ENCODE data around the gene PRRX2.
"Not testable (repeated sequence)": the region's sequence is repeated elsewhere in the genome, so short reads cannot be mapped to it uniquely, and the experiment has no call there.

Gene PRRX2

DNA sequence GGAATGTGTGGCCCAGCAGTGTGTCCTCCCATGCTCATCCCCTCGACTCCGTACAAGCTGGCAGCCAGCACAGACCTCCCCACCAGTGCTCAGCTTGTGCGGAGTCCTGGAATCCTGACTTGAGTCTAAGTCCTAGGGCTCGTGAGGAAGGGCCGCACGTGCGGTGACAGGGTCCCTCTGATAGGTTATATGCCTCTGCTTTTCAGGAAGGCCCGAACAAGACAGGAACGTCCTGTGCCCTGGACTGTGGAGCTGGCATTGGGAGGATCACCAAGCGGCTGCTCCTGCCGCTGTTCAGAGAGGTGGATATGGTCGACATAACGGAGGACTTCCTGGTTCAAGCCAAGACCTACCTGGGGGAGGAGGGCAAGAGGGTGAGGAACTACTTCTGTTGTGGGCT lies 31.6 kb upstream of the PRRX2 start:
- H3K4me1 ChIP-seq = no peaks in the 10 kb centered on the region; the same call in 1 of the 2 replicates
- TF ChIP-seq, protein P1, sequence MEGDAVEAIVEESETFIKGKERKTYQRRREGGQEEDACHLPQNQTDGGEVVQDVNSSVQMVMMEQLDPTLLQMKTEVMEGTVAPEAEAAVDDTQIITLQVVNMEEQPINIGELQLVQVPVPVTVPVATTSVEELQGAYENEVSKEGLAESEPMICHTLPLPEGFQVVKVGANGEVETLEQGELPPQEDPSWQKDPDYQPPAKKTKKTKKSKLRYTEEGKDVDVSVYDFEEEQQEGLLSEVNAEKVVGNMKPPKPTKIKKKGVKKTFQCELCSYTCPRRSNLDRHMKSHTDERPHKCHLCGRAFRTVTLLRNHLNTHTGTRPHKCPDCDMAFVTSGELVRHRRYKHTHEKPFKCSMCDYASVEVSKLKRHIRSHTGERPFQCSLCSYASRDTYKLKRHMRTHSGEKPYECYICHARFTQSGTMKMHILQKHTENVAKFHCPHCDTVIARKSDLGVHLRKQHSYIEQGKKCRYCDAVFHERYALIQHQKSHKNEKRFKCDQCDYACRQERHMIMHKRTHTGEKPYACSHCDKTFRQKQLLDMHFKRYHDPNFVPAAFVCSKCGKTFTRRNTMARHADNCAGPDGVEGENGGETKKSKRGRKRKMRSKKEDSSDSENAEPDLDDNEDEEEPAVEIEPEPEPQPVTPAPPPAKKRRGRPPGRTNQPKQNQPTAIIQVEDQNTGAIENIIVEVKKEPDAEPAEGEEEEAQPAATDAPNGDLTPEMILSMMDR (IDR thresholded peaks at IDR 0.05; ENCODE audit: low read depth, low read length) = no peak
- peaks cover 88% of the 10 kb centered on the region for H3K36me3 ChIP-seq
- H3K4me3 ChIP-seq (ENCODE audit: low read depth, low read length) = no peak overlapping the region
- H3K27me3 ChIP-seq = no peaks in the 10 kb centered on the region
- DNase-seq = no peak
- H3K9me3 ChIP-seq = no peaks in the 10 kb centered on the region

- H3K36me3 ChIP-seq = peaks cover 82% of the 10 kb centered on the region
- TF ChIP-seq, protein P1 (IDR thresholded peaks at IDR 0.05; ENCODE audit: low read depth, low read length) = no peak
Observed at GRCh38 chr9:129635099-129636065, 30.1 kb upstream of the PRRX2 start.

GRCh38 chr9:129636343-129636742 lies 29.1 kb upstream of the PRRX2 start:
- peaks cover 73% of the 10 kb centered on the region for H3K36me3 ChIP-seq

More at GRCh38 chr9:129635099-129636065, 30.1 kb upstream of the PRRX2 start:
- Histone ChIP-seq H3K27me3 (no peaks in the 10 kb centered on the region), H3K4me1 (peaks cover 10% of the 10 kb centered on the region), H3K9me3 (no peaks in the 10 kb centered on the region), H3K4me3 (ENCODE audit: low read depth, low read length) (no peak overlapping the region)
- DNase-seq = no peak

GRCh38 chr9:129637102-129637501 lies 28.3 kb upstream of the PRRX2 start:
- no peaks in the 10 kb centered on the region for H3K27me3 ChIP-seq
- H3K4me1 ChIP-seq = peaks cover 10% of the 10 kb centered on the region
- DNase-seq = no peak
- TF ChIP-seq, protein P1 (IDR thresholded peaks at IDR 0.05; ENCODE audit: low read depth, low read length) = no peak
- H3K9me3 ChIP-seq = no peaks in the 10 kb centered on the region
- no peak overlapping the region for H3K4me3 ChIP-seq (ENCODE audit: low read depth, low read length)
- peaks cover 65% of the 10 kb centered on the region for H3K36me3 ChIP-seq

More at GRCh38 chr9:129636343-129636742, 29.1 kb upstream of the PRRX2 start:
- not testable (repeated sequence) for H3K9me3 ChIP-seq; H3K4me1 ChIP-seq; DNase-seq; H3K27me3 ChIP-seq; H3K4me3 ChIP-seq (ENCODE audit: low read depth, low read length)

DNA sequence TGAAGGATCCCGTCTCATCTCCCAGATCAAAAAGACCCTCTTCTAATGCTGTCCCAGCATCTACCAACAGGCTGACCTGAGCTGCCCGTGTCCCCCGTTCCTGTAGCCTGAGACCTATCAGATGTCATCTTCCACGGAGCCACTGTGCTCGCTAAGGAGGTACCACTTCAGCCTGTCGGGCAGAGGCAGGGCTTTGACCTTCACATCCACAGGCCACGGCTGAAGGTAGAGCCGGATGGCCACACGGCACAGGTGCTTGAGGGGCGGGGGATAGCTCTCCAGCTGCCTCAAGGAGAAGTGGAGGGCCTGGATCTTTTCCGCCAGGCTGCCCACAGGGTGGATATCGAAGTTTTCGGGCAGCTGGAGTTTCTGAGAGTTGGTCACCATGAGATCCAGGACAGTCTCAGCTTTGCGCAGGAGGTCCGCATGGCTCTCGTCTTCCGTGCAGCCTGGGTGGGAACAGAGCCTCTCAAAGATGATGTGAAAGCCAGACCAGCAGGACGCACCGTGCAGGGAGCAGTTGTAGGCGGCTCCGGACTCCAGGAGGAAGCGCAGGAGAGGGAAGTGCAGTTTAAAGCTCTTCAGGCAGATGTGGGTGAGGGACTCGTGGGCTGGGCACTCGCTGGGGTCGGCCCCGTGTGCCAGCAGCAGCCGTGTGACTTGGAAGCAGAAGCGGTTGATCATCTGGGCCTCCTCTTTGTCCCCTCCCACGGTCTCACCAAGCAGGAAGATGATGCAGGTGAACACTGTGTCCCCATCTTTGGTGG lies 27.6 kb upstream of the PRRX2 start:
- no peak for DNase-seq
- TF ChIP-seq, protein P1 (IDR thresholded peaks at IDR 0.05; ENCODE audit: low read depth, low read length) = no peak
- Histone ChIP-seq H3K4me1 (peaks cover 10% of the 10 kb centered on the region), H3K36me3 (peaks cover 58% of the 10 kb centered on the region), H3K9me3 (no peaks in the 10 kb centered on the region), H3K27me3 (no peaks in the 10 kb centered on the region), H3K4me3 (ENCODE audit: low read depth, low read length) (no peak overlapping the region)

DNA sequence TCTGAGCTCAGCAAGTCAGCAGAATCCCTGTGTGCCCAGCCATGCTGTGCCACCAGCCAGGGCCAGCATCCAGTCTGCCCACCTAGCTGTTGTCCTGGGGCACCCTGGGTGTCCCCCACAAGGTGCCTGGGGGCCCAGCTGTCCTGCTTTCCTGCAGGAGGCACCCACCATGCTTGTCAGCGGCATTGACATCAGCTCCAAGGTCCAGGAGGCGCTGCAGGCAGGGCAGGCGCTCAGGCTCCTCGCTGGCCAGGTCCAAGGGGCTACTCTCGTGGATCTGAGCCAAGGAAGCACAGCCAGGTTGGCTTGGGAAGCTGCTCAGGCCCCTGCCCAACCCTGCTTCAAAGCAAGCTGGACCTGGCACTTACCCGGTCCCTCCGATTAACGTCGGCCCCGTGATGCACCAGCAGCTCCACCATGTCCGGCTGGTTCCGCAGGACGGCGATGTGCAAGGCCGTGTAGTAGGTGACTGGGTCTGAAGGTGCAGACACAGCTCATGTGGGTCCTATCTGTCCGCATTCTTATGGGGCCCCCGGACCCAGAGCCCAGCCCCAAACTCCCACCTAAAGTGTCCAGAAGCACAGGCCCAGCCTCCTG lies 26.3 kb upstream of the PRRX2 start:
- Histone ChIP-seq H3K27me3 (no peaks in the 10 kb centered on the region), H3K4me3 (ENCODE audit: low read depth, low read length) (peak overlapping the region; percentile 97), H3K9me3 (no peaks in the 10 kb centered on the region), H3K36me3 (peaks cover 45% of the 10 kb centered on the region), H3K4me1 (peaks cover 10% of the 10 kb centered on the region)
- DNase-seq = no peak
- TF ChIP-seq, protein P1 (IDR thresholded peaks at IDR 0.05; ENCODE audit: low read depth, low read length) = no peak
